Transverse colon (tissue), 4 donors: Measurements from ENCODE around the gene UBE2K.

Source experiments
- POLR2A ChIP-seq: fragments of 450-650 bp; IDR thresholded peaks from one replicate; pipeline ENCODE4 v1.6.1; 2016; ENCODE audit warnings: antibody characterized with exemption, mild to moderate bottlenecking, moderate library complexity
- POLR2AphosphoS5 ChIP-seq, 3 donors: sonication (generic); formaldehyde crosslinking; IDR thresholded peaks; one replicate each; pipeline ENCODE4 v1.6.1; 2016; ENCODE audit warnings: antibody characterized with exemption in 3 of 3
- TF ChIP-seq, protein P1 (sequence below), 5 experiments: fragments of 200-600 bp in 3 of 5; fragments of 450-650 bp in 2 of 5; sonication (generic) in 3 of 5; IDR thresholded peaks; 1 replicate in 2 of 5; 2 replicates in 3 of 5; pipeline ENCODE4 v1.5.1; 2016 to 2017; ENCODE audit warnings: antibody characterized with exemption in 5 of 5, inconsistent platforms in 3 of 5, mild to moderate bottlenecking in 2 of 5, moderate library complexity in 1 of 5

DNA sequence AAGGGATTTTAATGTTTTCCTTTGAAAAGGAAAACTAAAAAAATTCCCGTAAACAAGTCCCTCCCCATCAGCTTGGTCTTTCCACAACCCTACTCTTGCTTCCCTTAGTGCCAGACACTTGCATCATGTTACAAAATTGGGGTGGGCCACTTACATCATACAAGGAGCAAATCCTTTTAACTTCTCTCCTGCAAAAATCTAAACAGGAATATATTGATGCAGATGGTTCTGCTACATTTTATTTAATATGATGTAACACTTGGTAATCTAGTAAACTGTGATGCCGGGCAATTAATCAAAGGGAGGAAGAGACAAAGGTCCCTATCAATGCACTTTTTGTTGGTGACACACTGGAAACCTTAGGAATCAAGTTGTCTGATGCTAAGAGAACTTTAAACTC lies 125.3 kb downstream of the UBE2K start:
- TF ChIP-seq, protein P1, sequence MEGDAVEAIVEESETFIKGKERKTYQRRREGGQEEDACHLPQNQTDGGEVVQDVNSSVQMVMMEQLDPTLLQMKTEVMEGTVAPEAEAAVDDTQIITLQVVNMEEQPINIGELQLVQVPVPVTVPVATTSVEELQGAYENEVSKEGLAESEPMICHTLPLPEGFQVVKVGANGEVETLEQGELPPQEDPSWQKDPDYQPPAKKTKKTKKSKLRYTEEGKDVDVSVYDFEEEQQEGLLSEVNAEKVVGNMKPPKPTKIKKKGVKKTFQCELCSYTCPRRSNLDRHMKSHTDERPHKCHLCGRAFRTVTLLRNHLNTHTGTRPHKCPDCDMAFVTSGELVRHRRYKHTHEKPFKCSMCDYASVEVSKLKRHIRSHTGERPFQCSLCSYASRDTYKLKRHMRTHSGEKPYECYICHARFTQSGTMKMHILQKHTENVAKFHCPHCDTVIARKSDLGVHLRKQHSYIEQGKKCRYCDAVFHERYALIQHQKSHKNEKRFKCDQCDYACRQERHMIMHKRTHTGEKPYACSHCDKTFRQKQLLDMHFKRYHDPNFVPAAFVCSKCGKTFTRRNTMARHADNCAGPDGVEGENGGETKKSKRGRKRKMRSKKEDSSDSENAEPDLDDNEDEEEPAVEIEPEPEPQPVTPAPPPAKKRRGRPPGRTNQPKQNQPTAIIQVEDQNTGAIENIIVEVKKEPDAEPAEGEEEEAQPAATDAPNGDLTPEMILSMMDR (IDR thresholded peaks at IDR 0.05) = no peak
- TF ChIP-seq POLR2A (no peak), POLR2AphosphoS5 (IDR thresholded peaks at IDR 0.05) (no peak)
